ENCODE data around the gene OR52K2.
"Not testable (repeated sequence)": the region's sequence is repeated elsewhere in the genome, so short reads cannot be mapped to it uniquely, and the experiment has no call there.

OR52K2 gene

GRCh38 chr11:4481240-4481582 lies 32.1 kb downstream of the OR52K2 start:
- no peak for DNase-seq

- DNase-seq: no peak
These were observed 33.4 kb downstream of the OR52K2 start, which contains the start of gene OR52K1 for GRCh38 chr11:4482445-4482844. Gene OR52K1, plus strand, starts transcription at chr11:4482646. Its CDS starts 6,255 bp downstream, at chr11:4488901.

GRCh38 chr11:4484310-4484709 lies 35.2 kb downstream of the OR52K2 start:
- no peak for DNase-seq

- not testable (repeated sequence) for DNase-seq
These were observed 42.3 kb downstream of the OR52K2 start for GRCh38 chr11:4491405-4491804.

- DNase-seq: no peak
These were observed 42.9 kb downstream of the OR52K2 start for GRCh38 chr11:4491878-4492606.

GRCh38 chr11:4493480-4493818 lies 44.4 kb downstream of the OR52K2 start:
- DNase-seq: no peak

GRCh38 chr11:4495487-4495886 lies 46.4 kb downstream of the OR52K2 start:
- no peak for DNase-seq

- no peak for DNase-seq
These were observed 46.9 kb downstream of the OR52K2 start for GRCh38 chr11:4495986-4496385.

- no peak for DNase-seq
These were observed 47.6 kb downstream of the OR52K2 start for GRCh38 chr11:4496557-4497248.
